SKM-1 treated with dmso at 0.1 percent for 144 hours (cell line): Measurements from ENCODE around the gene SLC5A3.
A peak's percentile ranks its signal among the peaks of the same experiment; 100 is the strongest.

ENCODE experiments used
- DNase-seq: peaks from one replicate; lab custom pipeline; 2025; ENCODE audit not compliant: unreplicated experiment; lab: John Stamatoyannopoulos, UW

Gene SLC5A3

DNA sequence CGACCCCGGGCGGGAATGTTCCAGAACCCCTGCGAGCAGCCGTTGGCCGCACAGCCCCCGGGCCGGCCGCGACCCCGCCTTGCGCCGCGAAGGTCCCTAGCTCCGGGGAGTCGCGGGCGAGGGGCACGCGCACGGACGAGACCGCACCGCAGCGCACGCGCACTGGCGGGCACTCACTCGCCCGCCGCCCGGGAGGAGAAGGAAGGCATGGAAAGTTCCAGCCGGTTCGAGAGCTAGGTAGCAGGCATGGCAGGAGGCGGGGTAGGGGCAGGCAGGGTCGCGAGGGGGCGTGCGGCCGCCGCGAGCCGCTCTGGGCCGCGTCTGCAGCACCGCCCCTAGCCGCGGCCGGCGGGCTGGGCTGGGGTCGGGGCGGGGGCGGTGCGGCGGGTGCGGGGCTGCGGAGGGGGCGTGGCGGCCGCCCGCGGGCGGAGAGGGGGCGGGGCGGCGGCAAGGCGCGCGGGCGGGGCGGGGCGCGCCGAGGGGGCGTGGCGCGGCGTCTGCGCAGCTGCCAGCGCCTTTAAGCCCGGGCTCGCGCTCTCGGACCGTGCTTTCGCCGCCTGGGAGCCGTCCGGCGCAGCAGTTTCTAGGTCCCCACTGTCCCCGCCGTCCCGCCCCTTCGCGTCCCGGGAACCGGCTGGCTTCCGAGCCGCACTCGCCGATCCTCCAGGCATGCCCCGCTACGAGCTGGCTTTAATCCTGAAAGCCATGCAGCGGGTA is at the start of gene SLC5A3, which contains the start of gene MRPS6:
TSS of gene SLC5A3 (plus strand) at position 547 of the 717 bp plus-strand sequence. CDS start 21,621 bp downstream, outside the sequence.
TSS of gene MRPS6 (plus strand) at position 547 of the 717 bp plus-strand sequence. CDS start at position 670, 123 bp downstream.
- DNase-seq: peak; percentile 79

DNA sequence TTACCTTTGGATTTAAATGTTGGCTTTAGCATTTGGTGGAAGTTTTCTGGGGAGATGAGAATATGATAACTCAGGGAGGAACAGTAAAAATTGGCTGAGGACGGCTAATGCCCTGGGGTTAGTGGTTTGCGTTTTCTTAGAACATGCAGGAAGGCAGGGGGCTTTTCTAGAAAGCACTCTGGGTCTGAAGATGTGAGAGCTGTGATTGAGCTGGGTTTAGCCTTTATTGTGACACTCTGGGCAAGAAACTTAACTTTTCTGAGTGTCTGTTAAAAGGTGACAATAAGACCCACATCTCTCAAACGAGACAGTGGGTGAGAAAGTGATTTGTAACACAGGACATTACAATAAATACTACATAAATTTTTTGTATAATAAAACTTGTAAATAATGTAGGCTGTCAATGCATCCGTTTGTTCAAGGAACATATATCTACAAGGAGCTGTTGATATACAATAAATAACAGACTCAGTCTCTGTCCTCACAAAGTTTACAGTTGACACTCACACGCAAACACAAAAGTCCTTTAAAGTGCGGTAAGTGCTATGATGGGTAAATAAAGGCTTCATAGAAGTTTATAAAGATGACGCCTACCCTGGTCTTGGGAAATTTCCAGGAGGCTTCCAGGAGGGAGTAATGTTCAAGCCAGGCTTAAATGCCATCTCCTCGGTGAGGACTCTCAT is 49.5 kb upstream of the SLC5A3 start:
- no peak for DNase-seq

DNA sequence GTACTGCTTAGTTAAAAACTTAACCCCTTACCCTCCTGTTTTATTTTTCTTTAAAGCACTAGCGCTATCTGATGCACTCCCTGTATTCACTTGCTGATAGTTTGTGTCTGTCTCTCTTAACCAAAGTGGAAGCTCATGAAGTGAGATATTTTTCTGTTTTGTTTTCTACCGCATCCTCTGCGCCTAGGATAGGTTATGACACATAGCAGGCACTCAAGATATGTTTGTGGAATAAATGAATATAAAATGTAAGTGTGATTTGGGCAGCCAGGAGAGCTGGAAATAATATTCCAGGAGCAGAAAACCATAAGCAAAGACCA is 49.0 kb upstream of the SLC5A3 start:
- DNase-seq: no peak

DNA sequence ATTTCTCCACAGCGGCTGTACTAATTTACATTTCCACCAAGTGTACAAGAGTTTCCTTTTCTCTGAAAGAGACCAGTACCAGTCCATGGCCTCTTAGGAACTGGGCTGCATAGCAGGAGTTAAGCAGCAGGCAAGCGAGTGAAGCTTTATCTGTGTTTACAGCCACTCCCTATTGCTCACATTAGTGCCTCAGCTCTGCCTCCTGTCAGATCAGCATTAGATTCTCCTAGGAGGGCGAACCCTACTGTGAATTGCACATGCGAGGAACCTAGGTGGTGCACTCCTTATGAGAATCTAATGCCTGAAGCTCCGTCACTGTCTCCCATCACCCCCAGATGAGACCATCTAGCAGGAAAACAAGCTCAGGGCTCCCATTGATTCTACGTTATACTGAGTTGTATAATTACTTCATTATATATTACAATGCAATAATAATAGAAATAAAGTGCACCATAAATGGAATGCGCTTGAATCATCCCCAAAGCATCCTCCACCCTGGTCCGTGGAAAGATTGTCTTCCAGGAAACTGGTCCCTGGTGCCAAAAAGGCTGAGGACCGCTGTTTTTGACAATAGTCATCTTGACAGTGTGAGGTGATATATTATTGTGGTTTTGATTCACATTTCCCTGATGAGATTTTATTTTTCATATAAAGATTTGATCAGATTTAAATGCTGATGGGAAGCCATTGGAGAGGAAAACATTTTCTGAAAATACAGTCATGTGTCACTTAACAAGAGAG is 45.5 kb upstream of the SLC5A3 start:
- DNase-seq: no peak

DNA sequence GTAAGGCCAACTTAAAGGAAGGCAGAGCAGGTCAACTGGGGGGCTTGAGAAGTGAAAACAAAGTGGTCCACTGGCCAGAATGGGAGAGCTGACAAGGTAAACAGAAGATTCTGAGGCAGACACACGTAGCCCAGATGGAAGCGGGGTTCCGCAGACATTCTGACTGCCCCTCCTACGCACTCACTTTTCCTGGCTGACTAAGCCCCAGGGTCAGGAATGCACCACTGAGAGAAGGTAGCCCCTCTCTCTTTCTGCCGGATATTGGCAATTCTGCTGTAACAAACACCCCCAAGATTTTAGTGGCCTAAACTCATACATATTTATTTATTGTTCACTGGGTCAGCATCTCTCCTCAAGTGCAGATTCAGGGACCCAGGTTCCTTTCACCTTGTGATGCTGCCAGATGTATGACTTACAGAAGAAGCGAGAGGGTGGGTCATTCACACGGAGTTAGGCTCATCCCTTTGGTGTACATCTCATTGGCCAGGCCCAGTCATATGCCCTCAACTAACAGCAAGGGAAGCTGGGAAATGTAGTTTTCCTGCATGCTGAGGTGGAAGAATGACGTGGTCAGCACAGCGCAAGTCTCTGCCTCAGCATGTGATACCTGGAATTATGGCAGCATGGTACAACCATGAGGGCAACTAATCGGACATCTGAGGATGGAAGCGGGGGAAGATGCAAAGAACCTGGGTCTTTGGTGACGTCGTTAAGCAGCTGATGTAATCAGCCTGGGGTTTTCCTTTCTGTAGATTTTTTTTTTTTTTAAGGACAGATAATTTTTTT is 43.4 kb upstream of the SLC5A3 start:
- no peak for DNase-seq

DNA sequence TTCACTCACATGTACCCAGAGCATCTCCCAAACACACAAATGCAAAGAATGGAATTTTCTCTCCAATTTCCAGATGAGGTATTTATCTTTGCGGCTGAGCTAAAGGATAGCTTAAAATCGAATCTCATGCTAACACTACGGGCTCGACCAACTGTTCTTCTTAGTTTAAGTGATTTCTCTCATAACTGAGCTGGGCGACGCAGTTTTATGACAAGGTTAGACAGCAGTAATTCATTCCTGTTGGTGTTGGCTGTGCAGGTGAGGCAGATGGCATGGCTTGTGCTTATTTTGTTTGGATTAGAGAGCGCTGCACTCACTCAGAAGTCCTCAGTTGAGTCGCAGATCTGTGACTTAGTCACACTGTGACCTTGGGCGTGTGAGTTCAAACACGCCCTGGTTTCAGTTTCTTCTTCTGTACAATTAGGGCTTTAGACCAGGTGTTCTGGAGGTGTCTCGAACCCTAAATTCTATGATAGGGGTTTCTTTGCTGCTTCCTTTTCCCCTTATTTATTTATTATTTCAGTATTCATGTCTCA is 41.5 kb upstream of the SLC5A3 start:
- DNase-seq: no peak

DNA sequence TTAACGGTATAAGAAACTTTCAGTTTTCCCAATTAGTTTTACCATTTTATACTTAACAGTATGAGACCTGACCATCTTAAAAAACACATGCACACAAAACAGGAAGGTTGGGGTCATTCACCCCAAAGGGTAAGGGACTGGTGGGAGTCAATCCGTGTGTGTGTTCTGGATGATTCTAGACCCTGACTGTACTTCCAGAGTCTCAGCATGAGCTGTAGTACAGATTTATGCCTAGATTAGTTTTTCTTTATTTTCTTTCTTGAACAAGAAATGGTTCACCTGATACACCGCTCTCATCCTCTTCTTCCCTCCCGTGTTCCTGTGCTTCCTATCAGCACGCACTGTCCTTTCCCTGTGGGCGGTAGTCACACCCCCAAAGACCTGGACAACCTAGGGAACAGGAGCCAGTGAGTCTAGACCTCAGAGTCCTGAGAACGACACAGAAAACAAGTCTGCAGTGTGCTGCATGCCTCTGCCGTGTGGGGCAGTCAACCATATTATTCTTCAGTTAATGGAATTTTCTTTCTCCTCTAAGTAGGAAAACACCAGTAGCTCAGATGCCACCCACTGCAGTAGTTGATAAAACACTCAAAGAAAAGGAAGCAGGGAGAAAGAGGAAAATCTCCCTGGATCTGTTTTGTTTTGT is 38.9 kb upstream of the SLC5A3 start:
- DNase-seq: no peak

DNA sequence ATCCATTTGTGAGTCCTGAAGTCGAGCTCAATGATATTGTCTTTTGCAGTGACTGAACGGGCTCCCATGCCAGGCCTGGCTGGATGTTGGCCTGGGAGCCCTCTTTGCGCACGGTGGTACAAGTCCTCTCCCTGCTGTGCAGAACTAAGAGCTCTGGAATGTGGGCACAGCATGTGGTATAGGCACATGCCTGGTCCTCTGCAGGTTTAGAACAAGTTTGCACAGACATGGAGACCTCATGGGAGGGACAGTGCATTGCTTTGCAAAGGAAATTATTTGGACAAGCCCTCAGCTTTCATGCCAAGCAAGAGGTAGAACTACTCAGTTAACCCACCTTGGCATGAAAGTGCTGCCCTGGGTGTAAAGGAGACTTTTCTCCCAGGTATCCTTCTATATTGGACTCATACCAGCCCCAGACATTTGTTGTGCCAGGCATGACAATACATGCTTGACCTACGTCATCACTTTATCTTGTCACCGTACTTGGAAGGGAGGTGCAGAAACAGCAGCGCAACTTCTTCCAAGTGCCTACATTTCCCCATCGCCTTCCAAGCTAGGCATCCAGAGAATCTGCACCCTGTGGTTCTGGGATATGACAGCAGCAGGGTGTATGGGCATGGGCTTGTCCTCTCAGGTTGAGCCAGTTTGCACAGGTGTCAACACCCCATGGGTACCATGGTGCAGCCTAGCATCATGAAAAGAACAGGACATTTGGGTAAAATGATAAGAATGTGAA is 37.6 kb upstream of the SLC5A3 start:
- DNase-seq: no peak

DNA sequence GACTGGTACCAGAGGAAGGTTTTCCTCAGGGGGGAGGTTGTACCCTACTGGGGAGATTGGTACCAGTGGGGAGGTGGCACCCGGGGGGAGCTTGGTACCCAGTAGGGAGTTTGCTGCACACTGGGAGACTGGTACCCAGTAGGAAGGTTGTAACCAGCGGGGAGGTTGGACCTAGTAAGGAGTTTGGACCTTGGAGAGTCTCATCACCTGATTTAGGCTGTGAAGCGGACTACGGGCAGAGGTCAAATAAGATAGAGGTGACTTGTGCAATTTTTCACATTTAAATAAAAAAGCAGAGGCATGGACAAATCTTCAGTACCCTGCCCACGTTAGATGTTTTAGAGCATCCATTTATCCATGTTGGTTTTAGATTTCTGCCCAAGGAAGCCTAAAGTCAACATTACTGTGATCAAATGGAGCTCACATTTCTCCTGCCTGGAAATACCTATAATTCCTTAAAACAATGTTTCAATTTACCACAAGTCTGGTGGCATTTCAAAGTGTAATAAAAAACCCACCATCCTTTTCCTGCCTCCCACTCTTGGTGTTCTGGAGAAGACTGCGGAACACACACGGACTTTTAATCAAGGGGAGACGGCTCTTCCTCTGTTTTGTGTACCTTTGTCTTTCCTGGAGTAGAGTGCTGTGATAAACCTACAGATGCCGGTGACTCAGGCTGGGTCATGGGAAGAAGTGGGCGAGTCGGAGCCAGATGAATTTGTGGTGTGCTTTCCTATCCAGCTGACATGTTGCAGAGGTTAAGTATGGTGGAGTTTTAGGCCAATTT is 36.2 kb upstream of the SLC5A3 start:
- no peak for DNase-seq

DNA sequence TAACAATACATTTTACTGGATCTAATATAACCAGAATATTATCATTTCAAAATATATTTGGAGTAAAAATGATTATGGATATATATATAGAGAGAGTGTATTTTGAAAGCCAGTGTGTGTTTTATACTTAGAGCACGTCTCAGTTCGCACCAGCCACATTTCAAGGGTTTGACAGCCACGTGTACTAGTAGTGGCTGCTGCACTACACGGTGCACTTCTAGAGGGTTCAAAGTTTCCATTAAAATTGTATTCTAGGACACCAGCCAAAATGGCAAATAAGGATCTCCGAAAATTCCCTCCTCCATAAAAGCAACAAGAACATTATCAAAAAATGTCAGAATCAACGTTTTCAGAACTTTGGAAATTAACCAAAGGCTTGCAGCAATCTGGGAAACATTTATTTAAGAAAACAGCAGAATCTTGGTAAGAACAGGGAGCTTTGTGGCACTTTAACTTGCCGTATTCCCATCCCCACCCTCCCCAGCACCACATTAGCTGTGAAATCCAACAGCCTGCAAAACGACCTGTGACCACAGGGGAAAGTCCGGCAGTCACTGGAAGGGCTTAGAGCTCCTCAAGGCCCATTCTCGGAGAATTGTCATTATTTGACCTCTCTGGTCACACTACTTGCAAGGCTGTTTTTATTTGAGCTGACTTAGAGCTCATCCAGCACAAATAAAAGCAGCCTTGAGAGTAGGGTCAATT is 33.5 kb upstream of the SLC5A3 start:
- DNase-seq: no peak

DNA sequence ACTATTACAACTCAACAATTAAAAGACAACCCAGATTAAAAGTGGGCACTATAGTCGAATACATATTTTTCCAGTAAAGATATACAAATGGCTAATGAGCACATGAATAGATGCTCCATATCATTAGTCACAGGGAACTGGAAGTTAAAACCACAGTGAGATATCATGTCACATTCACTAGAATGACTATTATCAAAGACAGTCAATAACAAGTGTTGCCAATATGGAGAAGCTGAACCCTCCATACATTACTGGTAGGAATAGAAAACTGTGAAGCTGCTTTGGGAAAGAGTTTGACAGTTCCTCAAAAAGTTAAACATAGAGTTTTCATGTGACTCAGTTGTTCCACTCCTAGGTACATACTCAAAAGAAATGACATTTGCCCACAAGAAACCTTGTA is 30.6 kb upstream of the SLC5A3 start:
- no peak for DNase-seq

DNA sequence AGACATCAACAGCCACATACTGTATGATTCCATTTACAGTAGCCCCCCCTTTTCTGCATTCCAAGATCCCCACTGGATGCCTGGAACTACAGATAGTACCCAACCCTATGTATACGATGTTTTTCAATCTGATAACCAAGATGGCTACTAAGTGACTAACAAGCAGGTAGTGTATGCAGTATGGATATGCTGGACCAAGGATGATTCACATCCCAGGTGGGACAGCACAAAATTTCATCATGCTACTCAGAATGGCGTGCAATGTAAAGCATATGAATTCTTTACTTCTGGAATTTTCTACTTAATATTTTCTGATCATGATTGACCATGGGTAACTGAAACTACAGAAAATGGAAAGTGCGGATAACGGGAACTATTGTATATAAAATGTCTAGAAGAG is 30.0 kb upstream of the SLC5A3 start:
- no peak for DNase-seq

DNA sequence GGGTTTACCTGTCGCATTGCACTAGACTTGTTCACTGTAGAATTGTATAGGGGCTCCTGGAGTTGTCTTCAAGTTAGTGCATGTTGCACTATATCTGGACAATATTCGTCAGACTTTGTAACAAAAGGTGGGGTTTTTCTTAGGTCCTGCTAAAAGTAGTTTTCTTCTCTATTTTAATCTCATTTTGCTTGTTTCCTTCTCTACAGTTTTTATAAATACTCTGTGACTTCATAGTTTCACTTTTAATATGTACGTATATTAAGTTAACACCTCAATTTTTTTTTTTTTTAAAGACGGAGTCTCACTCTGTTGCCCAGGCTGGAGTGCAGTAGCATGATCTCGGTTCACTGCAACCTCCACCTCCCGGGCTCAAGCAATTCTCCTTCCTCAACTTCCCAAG is 26.5 kb upstream of the SLC5A3 start:
- no peak for DNase-seq

DNA sequence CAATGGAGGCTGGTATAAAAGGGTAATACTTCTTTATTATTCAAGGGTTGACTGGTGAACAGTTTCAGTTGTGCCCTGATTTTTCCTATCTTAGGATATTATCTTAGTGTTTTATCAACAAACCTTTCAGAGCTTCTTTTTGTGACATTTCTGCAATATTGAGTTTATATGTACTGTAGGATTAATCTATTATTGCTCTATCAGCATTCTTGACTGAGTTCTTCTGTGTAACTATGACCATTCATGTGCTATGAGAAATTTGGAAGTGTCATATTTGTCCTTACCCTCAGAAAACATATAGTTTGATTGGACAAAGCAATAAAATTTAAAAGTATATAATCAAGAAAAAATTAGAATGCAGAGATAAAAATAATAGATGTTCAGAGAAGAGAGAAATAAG is 25.5 kb upstream of the SLC5A3 start:
- DNase-seq: no peak

DNA sequence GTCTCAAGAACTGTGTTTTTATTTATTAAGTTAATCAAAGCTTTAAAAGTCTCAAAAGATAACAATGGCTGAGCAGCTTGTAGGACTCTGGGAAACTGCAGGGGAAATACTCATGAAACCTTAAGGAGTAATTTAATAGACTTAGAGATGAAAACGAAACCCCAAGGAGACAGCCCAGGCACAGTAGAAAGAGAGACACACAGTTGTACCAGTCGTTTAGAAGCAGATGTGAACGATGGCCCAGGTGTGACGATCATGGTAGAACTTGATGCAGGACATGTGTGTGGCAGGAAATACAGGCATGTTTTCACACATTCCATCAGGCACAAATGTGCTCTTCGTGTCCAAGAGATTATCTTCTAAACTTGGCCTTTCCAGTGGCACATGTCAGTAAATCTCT is 21.2 kb upstream of the SLC5A3 start:
- no peak for DNase-seq

DNA sequence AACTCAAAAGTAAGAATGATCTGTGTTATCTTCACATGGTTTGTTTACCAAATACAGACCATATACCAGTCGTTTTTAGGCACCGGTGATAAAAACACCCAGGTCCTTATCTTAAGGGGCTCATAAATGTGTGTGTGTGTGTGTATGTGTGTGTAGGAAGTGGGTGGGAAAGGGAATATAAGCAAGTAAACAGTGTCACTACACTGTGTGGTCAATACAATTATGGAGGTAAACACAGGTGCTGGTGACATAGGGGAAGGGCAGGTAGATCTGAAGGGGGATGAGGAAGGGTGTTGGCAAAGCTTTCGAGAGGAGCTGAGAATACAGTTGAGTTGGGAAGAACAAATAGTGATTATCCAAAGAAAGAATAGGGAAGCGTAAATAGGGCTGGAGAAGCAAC is 19.1 kb upstream of the SLC5A3 start:
- no peak for DNase-seq

DNA sequence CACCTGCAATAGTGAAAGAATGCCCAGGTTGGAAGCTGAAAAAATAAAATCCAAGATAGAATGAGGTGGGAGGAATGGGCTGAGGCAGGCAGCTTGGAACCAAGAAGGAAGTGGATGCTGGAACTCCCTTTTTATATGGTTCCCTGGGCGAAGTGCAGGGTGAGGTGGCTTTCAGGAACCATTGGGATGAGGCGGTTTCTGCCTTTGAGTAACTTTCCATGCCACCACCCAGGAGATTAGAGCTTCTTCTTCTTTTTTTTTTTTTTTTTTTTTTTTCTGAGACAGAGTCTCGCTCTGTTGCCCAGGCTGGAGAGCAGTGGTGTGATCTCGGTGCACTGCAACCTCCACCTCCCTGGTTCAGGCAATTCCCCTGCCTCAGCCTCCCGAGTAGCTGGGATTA is 17.8 kb upstream of the SLC5A3 start:
- DNase-seq: no peak

DNA sequence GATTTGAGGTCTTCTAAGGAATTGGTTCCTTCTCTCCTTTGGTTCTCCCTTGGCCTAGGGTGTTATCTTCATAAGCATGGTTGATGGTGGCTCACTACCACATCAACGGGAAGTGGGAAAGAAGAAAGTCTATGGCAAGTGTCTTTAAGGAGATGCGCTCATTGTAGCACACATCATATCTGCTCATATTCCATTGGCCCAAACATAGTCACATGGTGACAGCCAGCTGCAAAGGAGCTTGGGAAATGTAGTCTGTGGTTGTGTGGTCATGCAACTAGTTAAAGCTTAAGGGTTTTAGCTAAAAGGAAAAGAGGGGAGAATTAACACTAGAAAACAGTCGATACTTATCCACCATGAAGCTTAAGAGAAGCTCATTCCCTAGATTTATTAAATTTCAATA is 11.4 kb upstream of the SLC5A3 start:
- DNase-seq: no peak

DNA sequence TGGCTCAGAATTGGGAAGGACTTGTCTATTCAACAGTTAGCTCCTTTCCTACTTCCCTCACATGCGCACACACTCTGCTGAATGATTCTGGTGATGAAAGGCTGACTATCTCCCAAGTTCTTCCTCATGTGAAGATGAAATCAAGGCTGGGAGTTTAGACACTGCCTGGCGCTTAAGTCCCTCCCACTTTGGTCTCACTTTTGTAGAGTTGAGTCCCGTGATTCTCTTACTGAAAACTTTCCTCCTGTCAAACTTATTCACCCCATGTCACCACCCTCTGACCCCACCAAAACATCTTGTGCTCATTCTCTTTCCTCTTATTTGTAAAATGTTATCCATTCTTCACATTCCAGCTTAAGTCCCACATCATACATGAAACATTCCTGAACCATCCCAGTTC is 8.4 kb upstream of the SLC5A3 start:
- DNase-seq: no peak
